Ishikawa (cell line): ENCODE data around the gene FRMD6.

Experiments
- EP300 ChIP-seq: IDR thresholded peaks from 2 replicates; pipeline ENCODE4 v1.6.1; 2012; ENCODE audit warnings: borderline replicate concordance
- MAX ChIP-seq: IDR thresholded peaks from 2 replicates; pipeline ENCODE4 v1.6.1; 2012
- REST ChIP-seq: IDR thresholded peaks from 2 replicates; pipeline ENCODE4 v1.6.1; 2012; ENCODE audit warnings: low read depth, mild to moderate bottlenecking
- TAF1 ChIP-seq: IDR thresholded peaks from 2 replicates; pipeline ENCODE4 v1.6.1; 2012; ENCODE audit warnings: low read depth, mild to moderate bottlenecking
- TEAD4 ChIP-seq: IDR thresholded peaks from 2 replicates; pipeline ENCODE4 v1.6.1; 2012

GRCh38 chr14:51609955-51610283, 41.8 kb upstream of the FRMD6 start:
- TF ChIP-seq MAX (no peak), EP300 (no peak), REST (no peak), TAF1 (no peak), TEAD4 (no peak)
